GM23338 (cell line): Measurements from ENCODE around the gene PAF1. TPM values are rescaled to one million over a fixed set of nuclear protein-coding genes. Genes with fewer than 3 reads are reported as not detected.

Experiments
- ATAC-seq: fragments of 200-7000 bp; cut with Tn5 transposase; 3 replicates; pipeline ENCODE4 v1.9.1; 2020
- DNase-seq: peaks from one replicate; pipeline ENCODE4 v3.0.0-alpha.2; 2015; ENCODE audit warnings: low spot score
- H2AFZ ChIP-seq: fragments of 200-600 bp; sonication (generic); 2 replicates; pipeline ENCODE4 v1.8.0; 2016; ENCODE audit warnings: antibody characterized with exemption, mild to moderate bottlenecking, moderate library complexity
- H3F3A ChIP-seq: fragments of 200-600 bp; sonication (generic); replicated peaks from 2 replicates; pipeline ENCODE4 v1.8.0; 2017; ENCODE audit warnings: antibody characterized with exemption, mixed run types, low read depth
- H3K27ac ChIP-seq: fragments of 200-600 bp; sonication (generic); 2 replicates; pipeline ENCODE4 v1.6.1; 2016; ENCODE audit warnings: low read depth
- H3K27me3 ChIP-seq: fragments of 200-600 bp; sonication (generic); 2 replicates; pipeline ENCODE4 v1.8.0; 2016; ENCODE audit warnings: mild to moderate bottlenecking, mixed run types, moderate library complexity; ENCODE audit not compliant: insufficient read depth
- H3K36me3 ChIP-seq: fragments of 200-600 bp; sonication (generic); 2 replicates; pipeline ENCODE4 v1.8.0; 2016; ENCODE audit warnings: mild to moderate bottlenecking; ENCODE audit not compliant: insufficient read depth
- H3K4me1 ChIP-seq: fragments of 200-600 bp; sonication (generic); 2 replicates; pipeline ENCODE4 v1.8.0; 2016; ENCODE audit warnings: mild to moderate bottlenecking, moderate library complexity; ENCODE audit not compliant: insufficient read depth
- H3K4me2 ChIP-seq: fragments of 200-600 bp; sonication (generic); 2 replicates; pipeline ENCODE4 v1.7.1; 2017; ENCODE audit warnings: mixed run types
- H3K4me3 ChIP-seq: fragments of 200-600 bp; sonication (generic); 2 replicates; pipeline ENCODE4 v1.6.1; 2016; ENCODE audit warnings: mixed run types
- H3K79me2 ChIP-seq: fragments of 200-600 bp; sonication (generic); replicated peaks from 2 replicates; pipeline ENCODE4 v1.8.0; 2017; ENCODE audit warnings: mild to moderate bottlenecking; ENCODE audit not compliant: insufficient read depth
- H3K9me2 ChIP-seq: fragments of 200-600 bp; sonication (generic); 2 replicates; pipeline ENCODE4 v1.8.0; 2017; ENCODE audit not compliant: insufficient read depth
- H4K20me1 ChIP-seq: fragments of 200-600 bp; sonication (generic); replicated peaks from 2 replicates; pipeline ENCODE4 v1.8.0; 2017; ENCODE audit warnings: mild to moderate bottlenecking; ENCODE audit not compliant: insufficient read depth
- H3K27ac Mint-ChIP-seq: 2 replicates; pipeline ENCODE4 v1.8.0; 2020; ENCODE audit warnings: inconsistent platforms, mild to moderate bottlenecking, moderate library complexity, mixed read lengths
- H3K27me3 Mint-ChIP-seq: 3 replicates; pipeline ENCODE4 v1.8.0; 2022; ENCODE audit warnings: low read depth, mild to moderate bottlenecking, moderate library complexity, mixed read lengths, inconsistent platforms; ENCODE audit not compliant: insufficient read depth, poor library complexity
- H3K36me3 Mint-ChIP-seq: 3 replicates; pipeline ENCODE4 v1.8.0; 2021; ENCODE audit warnings: low read depth, mild to moderate bottlenecking, inconsistent platforms, moderate library complexity, mixed read lengths
- H3K4me1 Mint-ChIP-seq: 3 replicates; pipeline ENCODE4 v1.8.0; 2020; ENCODE audit warnings: mild to moderate bottlenecking, inconsistent platforms, mixed read lengths
- H3K4me3 Mint-ChIP-seq: 3 replicates; pipeline ENCODE4 v1.8.0; 2021; ENCODE audit warnings: moderate library complexity, mild to moderate bottlenecking, inconsistent platforms, mixed read lengths
- H3K9me3 Mint-ChIP-seq: 3 replicates; pipeline ENCODE4 v1.8.0; 2020; ENCODE audit warnings: moderate library complexity, mild to moderate bottlenecking, inconsistent platforms, mixed read lengths
- CREB1 ChIP-seq: fragments of 250-450 bp; sonication (Bioruptor Pico); IDR thresholded peaks from 2 replicates; pipeline ENCODE4 v1.5.0; 2020; ENCODE audit warnings: low read depth, mild to moderate bottlenecking, moderate library complexity
- CTCF ChIP-seq, 2 experiments: fragments of 200-600 bp in 1 of 2; sonication (generic) in 1 of 2; conservative IDR thresholded peaks; 2 replicates each; pipeline versions ENCODE4 v1.5.1 to v1.6.1; 2016 to 2017; ENCODE audit warnings: antibody characterized with exemption in 2 of 2, low read depth in 2 of 2, mild to moderate bottlenecking in 2 of 2, moderate library complexity in 1 of 2
- ETS1 ChIP-seq: IDR thresholded peaks from 2 replicates; pipeline ENCODE4 v1.6.1; 2016; ENCODE audit warnings: antibody characterized with exemption
- EZH2phosphoT487 ChIP-seq: fragments of 200-600 bp; sonication (generic); IDR thresholded peaks from one replicate; pipeline ENCODE4 v1.8.1; 2018; ENCODE audit warnings: antibody characterized with exemption; ENCODE audit not compliant: unreplicated experiment
- NANOG ChIP-seq: IDR thresholded peaks from 2 replicates; pipeline ENCODE4 v1.6.1; 2016; ENCODE audit warnings: antibody characterized with exemption, borderline replicate concordance
- REST ChIP-seq: IDR thresholded peaks from one replicate; pipeline ENCODE4 v1.6.1; 2018; ENCODE audit warnings: antibody characterized with exemption; ENCODE audit not compliant: unreplicated experiment
- STAT1 ChIP-seq: IDR thresholded peaks from one replicate; pipeline ENCODE4 v1.6.1; 2016; ENCODE audit warnings: antibody characterized with exemption; ENCODE audit not compliant: unreplicated experiment
- ZNF114 ChIP-seq: fragments of 250-450 bp; sonication (Bioruptor Pico); IDR thresholded peaks from 2 replicates; pipeline ENCODE4 v1.5.0; 2020; ENCODE audit warnings: mild to moderate bottlenecking, moderate library complexity
- ZNF331 ChIP-seq: fragments of 250-450 bp; sonication (Bioruptor Pico); IDR thresholded peaks from 2 replicates; pipeline ENCODE4 v1.5.0; 2020; ENCODE audit warnings: low read depth, mild to moderate bottlenecking, moderate library complexity
- ZNF462 ChIP-seq: fragments of 250-450 bp; sonication (Bioruptor Pico); IDR thresholded peaks from 2 replicates; pipeline ENCODE4 v1.5.0; 2020; ENCODE audit warnings: mild to moderate bottlenecking, moderate library complexity
- polyA plus RNA-seq: library from polyadenylated mRNA; unstranded; fragments of >200 nt; fragmentation: Nextera tagmentation; extraction: Ambion mirVana; gene quantifications from 2 replicates; pipeline ENCODE4 v1.2.1, GENCODE V29; 2016
- total RNA-seq: library from RNA; depleted of rRNA; stranded (reverse); fragments of >200 nt; shearing (Covaris generic); gene quantifications from 2 replicates; pipeline ENCODE4 v1.2.3, GENCODE V29; 2014

Gene PAF1
- total and polyA plus RNA-seq, 2 experiments from 2014 or later, result 22.1 to 47.3 TPM

GRCh38 chr19:39350156-39350555 is 40.8 kb downstream of the PAF1 start:
- peaks cover 41% of the 10 kb centered on the region for H3K36me3 Mint-ChIP-seq

More at GRCh38 chr19:39350156-39350555, 40.8 kb downstream of the PAF1 start:
- Histone ChIP-seq H3K27me3 (no peaks in the 10 kb centered on the region), H4K20me1 (peaks cover 44% of the 10 kb centered on the region), H3K4me3 (no peak overlapping the region), H2AFZ (no peak overlapping the region), H3K79me2 (peaks cover 11% of the 10 kb centered on the region), H3K36me3 (peaks cover 15% of the 10 kb centered on the region; the same call in 1 of the 2 replicates), H3K27ac (no peak overlapping the region), H3K4me2 (no peak overlapping the region), H3F3A (0 out of 2 replicates have a peak, but pooled peaks cover 10% of the 10 kb centered on the region), H3K4me1 (no peaks in the 10 kb centered on the region), H3K9me2 (no peaks in the 10 kb centered on the region)
- H3K27ac Mint-ChIP-seq, result no peak overlapping the region
- TF ChIP-seq ZNF331 (CRISPR knock-in tag) (no peak), EZH2phosphoT487 (no peak), ETS1 (no peak), STAT1 (no peak), ZNF114 (no peak), NANOG (no peak), REST (no peak), CTCF (conservative IDR thresholded peaks at IDR 0.05; ENCODE audit: low read depth in 2 of 2) (no peak), CREB1 (CRISPR knock-in tag) (no peak), ZNF462 (CRISPR knock-in tag) (no peak)
- no peak for DNase-seq
- H3K9me3 Mint-ChIP-seq, result no peaks in the 10 kb centered on the region
- ATAC-seq, result no peak
- H3K4me1 Mint-ChIP-seq, result no peaks in the 10 kb centered on the region
- H3K27me3 Mint-ChIP-seq, result no peaks in the 10 kb centered on the region
- no peak overlapping the region for H3K4me3 Mint-ChIP-seq
